Ishikawa (cell line): Measurements from ENCODE around the gene PTP4A2.

Experiments used
- CEBPB ChIP-seq: IDR thresholded peaks from 2 replicates; pipeline ENCODE4 v1.6.1; 2012
- CREB1 ChIP-seq: IDR thresholded peaks from 2 replicates; pipeline ENCODE4 v1.6.1; 2012; ENCODE audit warnings: low read depth
- EGR1 ChIP-seq: IDR thresholded peaks from 2 replicates; pipeline ENCODE4 v1.6.1; 2012
- EP300 ChIP-seq: IDR thresholded peaks from 2 replicates; pipeline ENCODE4 v1.6.1; 2012; ENCODE audit warnings: borderline replicate concordance
- FOXM1 ChIP-seq: IDR thresholded peaks from 2 replicates; pipeline ENCODE4 v1.6.1; 2012; ENCODE audit warnings: low read depth, borderline replicate concordance
- NFIC ChIP-seq: IDR thresholded peaks from 2 replicates; pipeline ENCODE4 v1.6.1; 2012
- RAD21 ChIP-seq: IDR thresholded peaks from 2 replicates; pipeline ENCODE4 v1.6.1; 2012; ENCODE audit warnings: low read depth
- TAF1 ChIP-seq: IDR thresholded peaks from 2 replicates; pipeline ENCODE4 v1.6.1; 2012; ENCODE audit warnings: low read depth, mild to moderate bottlenecking
- TCF12 ChIP-seq: IDR thresholded peaks from 2 replicates; pipeline ENCODE4 v1.6.1; 2012; ENCODE audit warnings: low read depth
- TEAD4 ChIP-seq: IDR thresholded peaks from 2 replicates; pipeline ENCODE4 v1.6.1; 2012
- YY1 ChIP-seq: IDR thresholded peaks from 2 replicates; pipeline ENCODE4 v1.6.1; 2012; ENCODE audit warnings: low read depth
- ZBTB7A ChIP-seq: IDR thresholded peaks from 2 replicates; pipeline ENCODE4 v1.6.1; 2012; ENCODE audit warnings: low read depth
- TF ChIP-seq, protein P1 (sequence below): IDR thresholded peaks from 2 replicates; pipeline ENCODE4 v1.6.1; 2012
- TF ChIP-seq, protein P2 (sequence below): IDR thresholded peaks from 2 replicates; pipeline ENCODE4 v1.6.1; 2012; ENCODE audit warnings: low read depth, mild to moderate bottlenecking
- TF ChIP-seq, protein P3 (sequence below): IDR thresholded peaks from 2 replicates; pipeline ENCODE4 v1.6.1; 2012

PTP4A2 gene

DNA sequence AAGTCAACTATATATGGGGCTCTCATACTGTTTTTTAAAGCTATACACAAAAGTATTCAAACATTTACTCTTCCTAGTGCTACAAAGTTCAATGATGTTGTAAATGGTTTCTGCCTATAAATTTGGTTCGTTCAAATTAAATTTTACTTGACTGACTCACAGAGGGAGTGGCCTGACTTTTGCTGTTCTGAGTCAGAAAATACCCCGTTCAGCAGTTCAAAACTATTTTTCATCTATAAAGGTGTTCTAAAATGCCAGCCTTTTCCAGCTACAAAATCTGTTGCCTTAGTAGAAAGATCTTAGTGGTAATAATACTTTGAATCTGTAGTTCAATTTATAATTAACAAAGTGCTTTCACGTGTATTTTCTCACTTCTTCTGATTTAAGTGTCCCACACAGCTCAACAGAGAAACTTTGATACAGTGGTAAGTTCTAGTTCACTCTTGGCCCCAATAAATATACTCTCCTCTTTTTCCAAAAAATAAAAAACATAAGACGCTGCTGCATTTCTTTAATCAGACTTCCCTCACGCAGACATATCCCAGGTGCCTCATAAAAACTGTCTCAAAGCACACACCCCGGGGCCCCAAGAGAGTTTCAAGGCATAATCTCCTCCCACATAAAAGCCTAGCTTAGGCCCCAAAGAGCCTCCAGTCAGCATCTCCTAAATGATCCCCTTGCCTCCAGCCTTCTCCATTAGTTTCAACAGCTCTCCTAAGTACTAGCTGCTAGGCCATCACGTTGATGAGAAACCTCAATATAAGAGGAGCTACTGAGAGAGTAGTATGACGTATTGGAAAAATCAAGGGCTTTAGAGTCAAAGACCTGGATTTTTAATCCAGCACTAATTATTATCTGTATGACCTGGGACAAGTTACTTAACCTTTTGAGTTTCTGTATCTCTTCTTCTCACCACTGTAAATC is 3.2 kb downstream of the PTP4A2 start:
- no peak for TF ChIP-seq YY1
- TF ChIP-seq EGR1: no peak
- TF ChIP-seq, protein P1, sequence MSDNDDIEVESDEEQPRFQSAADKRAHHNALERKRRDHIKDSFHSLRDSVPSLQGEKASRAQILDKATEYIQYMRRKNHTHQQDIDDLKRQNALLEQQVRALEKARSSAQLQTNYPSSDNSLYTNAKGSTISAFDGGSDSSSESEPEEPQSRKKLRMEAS: no peak
- TF ChIP-seq ZBTB7A: no peak
- TF ChIP-seq CREB1: no peak
- TF ChIP-seq CEBPB: no peak
- TF ChIP-seq NFIC: no peak
- TF ChIP-seq, protein P2, sequence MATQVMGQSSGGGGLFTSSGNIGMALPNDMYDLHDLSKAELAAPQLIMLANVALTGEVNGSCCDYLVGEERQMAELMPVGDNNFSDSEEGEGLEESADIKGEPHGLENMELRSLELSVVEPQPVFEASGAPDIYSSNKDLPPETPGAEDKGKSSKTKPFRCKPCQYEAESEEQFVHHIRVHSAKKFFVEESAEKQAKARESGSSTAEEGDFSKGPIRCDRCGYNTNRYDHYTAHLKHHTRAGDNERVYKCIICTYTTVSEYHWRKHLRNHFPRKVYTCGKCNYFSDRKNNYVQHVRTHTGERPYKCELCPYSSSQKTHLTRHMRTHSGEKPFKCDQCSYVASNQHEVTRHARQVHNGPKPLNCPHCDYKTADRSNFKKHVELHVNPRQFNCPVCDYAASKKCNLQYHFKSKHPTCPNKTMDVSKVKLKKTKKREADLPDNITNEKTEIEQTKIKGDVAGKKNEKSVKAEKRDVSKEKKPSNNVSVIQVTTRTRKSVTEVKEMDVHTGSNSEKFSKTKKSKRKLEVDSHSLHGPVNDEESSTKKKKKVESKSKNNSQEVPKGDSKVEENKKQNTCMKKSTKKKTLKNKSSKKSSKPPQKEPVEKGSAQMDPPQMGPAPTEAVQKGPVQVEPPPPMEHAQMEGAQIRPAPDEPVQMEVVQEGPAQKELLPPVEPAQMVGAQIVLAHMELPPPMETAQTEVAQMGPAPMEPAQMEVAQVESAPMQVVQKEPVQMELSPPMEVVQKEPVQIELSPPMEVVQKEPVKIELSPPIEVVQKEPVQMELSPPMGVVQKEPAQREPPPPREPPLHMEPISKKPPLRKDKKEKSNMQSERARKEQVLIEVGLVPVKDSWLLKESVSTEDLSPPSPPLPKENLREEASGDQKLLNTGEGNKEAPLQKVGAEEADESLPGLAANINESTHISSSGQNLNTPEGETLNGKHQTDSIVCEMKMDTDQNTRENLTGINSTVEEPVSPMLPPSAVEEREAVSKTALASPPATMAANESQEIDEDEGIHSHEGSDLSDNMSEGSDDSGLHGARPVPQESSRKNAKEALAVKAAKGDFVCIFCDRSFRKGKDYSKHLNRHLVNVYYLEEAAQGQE: no peak
- no peak for TF ChIP-seq TCF12
- no peak for TF ChIP-seq EP300
- no peak for TF ChIP-seq FOXM1
- no peak for TF ChIP-seq RAD21
- TF ChIP-seq, protein P3, sequence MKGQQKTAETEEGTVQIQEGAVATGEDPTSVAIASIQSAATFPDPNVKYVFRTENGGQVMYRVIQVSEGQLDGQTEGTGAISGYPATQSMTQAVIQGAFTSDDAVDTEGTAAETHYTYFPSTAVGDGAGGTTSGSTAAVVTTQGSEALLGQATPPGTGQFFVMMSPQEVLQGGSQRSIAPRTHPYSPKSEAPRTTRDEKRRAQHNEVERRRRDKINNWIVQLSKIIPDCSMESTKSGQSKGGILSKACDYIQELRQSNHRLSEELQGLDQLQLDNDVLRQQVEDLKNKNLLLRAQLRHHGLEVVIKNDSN: no peak
- no peak for TF ChIP-seq TEAD4
- TF ChIP-seq TAF1: no peak

DNA sequence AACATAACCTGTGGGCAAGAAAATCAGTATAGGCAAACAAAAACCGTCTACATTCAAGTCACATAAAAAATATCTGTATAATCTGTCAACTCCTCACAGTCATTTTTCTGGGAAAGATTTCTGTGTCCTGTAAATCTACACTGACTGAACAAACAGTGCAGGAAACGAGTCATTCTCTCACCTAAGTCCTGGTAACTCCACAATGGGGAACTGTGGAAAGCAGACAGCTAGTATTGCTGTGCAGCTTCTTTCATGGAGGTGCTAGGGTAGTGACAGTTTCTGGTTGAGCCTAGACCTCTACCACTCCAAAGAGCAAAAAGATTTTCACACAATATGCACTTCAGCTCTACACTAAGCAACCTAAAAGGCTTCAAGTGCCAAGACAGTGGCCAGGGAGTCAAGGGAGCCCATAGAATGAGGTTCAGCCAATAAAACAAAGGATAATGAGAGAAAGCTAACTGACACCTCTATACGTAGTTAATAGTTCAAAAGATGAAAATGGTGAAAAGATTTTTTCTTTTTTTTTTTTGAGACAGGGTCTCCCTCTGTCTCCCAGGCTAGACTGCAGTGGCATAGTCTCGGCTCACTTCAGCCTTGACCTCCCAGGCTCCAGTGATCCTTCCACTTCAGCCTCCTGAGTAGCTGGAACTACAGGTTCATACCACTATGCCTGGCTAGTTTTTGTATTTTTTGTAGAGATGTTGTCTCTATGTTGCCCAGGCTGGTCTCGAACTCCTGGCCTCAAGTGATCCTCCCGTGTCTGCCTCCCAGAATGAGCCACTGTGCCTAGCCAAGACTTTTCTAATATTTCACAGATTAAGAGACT is 5.5 kb downstream of the PTP4A2 start:
- TF ChIP-seq TEAD4 (no peak), EP300 (no peak), CEBPB (no peak), TCF12 (no peak), TAF1 (no peak), FOXM1 (no peak), EGR1 (no peak), NFIC (no peak), YY1 (no peak), CREB1 (no peak)
- TF ChIP-seq, protein P3: no peak
- TF ChIP-seq, protein P2: no peak

DNA sequence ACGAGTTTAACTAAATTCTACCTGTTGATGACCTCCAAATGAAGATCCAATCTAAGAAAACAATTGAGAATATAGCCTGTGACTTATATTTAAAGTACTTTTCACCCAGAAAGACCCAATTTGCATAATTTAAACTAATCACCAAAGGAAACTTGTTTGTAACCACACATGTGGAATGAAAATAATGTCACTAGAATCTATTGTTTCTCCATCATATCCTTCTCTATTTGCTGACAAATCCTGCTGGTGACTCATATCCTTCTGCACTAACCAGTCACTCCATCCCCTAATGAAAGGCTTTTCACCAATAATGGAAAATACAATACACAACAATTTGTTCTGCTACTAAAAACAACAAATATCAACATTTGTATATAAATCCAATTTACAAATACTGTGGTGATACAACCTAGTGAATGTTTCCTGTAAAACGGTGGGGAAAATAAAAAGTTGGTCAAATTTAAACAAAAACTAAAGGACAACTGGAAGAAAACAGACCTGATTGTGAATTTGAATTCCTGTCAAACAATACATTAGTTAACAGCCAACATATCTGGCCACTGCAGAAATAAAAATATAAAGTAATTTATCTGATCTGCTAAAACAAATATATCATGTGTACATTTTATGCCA is 6.5 kb downstream of the PTP4A2 start:
- TF ChIP-seq YY1: no peak
- no peak for TF ChIP-seq NFIC
- no peak for TF ChIP-seq RAD21
- TF ChIP-seq, protein P3: no peak
- no peak for TF ChIP-seq EGR1

DNA sequence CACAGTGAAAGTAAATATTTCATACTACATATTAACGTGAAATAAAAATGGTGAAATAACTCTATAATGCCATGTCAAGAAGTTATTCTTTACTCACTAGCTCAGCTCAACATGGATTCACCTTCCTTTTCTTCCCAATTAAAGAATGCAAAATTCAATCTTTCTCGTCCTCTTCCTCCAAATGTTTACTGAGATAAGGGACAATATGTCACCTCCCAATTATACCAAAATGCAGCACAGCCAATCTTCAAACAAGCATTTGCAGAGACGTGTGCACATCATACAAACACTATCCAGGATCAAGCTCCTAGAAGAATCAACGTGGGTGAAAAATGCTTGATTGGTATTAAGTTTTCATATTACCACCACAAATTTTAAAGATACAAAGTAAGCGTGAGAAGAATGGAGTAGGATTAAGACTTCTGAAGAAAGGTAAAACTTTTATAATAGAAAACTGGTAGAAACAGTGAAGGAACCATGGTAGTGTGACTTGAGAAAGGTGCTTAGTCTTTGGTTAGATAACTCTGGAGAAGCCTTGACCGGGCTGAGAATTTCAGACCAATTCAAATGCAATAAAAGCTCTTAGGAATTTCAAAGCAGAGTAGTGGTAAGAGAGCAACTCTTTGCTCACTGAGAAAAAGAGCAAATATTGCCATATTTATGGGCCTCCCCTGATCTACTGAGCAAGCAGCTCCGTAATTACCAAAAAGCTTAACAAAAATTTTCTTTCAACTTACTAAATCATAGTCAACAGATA is 7.2 kb downstream of the PTP4A2 start:
- no peak for TF ChIP-seq TCF12
- TF ChIP-seq, protein P3: no peak
- TF ChIP-seq TEAD4: no peak
- no peak for TF ChIP-seq YY1
- no peak for TF ChIP-seq RAD21
- TF ChIP-seq, protein P1: no peak
- TF ChIP-seq CREB1: no peak
- no peak for TF ChIP-seq CEBPB
- no peak for TF ChIP-seq ZBTB7A
- no peak for TF ChIP-seq FOXM1
- TF ChIP-seq, protein P2: no peak
- TF ChIP-seq NFIC: no peak
